ENCODE data around the gene ZBTB16.

The ZBTB16 gene

GRCh38 chr11:114250993-114251814 is 191.7 kb downstream of the ZBTB16 start:
- DNase-seq (ENCODE audit: low read depth in 1 of 2, low spot score in 1 of 2) = no peak
- H3K4me3 ChIP-seq (replicated peaks; ENCODE audit: insufficient read depth, low read length) = no peak overlapping the region
- H3K27ac ChIP-seq (replicated peaks) = no peak overlapping the region
- TF ChIP-seq, protein P1, sequence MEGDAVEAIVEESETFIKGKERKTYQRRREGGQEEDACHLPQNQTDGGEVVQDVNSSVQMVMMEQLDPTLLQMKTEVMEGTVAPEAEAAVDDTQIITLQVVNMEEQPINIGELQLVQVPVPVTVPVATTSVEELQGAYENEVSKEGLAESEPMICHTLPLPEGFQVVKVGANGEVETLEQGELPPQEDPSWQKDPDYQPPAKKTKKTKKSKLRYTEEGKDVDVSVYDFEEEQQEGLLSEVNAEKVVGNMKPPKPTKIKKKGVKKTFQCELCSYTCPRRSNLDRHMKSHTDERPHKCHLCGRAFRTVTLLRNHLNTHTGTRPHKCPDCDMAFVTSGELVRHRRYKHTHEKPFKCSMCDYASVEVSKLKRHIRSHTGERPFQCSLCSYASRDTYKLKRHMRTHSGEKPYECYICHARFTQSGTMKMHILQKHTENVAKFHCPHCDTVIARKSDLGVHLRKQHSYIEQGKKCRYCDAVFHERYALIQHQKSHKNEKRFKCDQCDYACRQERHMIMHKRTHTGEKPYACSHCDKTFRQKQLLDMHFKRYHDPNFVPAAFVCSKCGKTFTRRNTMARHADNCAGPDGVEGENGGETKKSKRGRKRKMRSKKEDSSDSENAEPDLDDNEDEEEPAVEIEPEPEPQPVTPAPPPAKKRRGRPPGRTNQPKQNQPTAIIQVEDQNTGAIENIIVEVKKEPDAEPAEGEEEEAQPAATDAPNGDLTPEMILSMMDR (IDR thresholded peaks at IDR 0.05; ENCODE audit: insufficient read depth, low read length) = no peak
- TF ChIP-seq, protein P2, sequence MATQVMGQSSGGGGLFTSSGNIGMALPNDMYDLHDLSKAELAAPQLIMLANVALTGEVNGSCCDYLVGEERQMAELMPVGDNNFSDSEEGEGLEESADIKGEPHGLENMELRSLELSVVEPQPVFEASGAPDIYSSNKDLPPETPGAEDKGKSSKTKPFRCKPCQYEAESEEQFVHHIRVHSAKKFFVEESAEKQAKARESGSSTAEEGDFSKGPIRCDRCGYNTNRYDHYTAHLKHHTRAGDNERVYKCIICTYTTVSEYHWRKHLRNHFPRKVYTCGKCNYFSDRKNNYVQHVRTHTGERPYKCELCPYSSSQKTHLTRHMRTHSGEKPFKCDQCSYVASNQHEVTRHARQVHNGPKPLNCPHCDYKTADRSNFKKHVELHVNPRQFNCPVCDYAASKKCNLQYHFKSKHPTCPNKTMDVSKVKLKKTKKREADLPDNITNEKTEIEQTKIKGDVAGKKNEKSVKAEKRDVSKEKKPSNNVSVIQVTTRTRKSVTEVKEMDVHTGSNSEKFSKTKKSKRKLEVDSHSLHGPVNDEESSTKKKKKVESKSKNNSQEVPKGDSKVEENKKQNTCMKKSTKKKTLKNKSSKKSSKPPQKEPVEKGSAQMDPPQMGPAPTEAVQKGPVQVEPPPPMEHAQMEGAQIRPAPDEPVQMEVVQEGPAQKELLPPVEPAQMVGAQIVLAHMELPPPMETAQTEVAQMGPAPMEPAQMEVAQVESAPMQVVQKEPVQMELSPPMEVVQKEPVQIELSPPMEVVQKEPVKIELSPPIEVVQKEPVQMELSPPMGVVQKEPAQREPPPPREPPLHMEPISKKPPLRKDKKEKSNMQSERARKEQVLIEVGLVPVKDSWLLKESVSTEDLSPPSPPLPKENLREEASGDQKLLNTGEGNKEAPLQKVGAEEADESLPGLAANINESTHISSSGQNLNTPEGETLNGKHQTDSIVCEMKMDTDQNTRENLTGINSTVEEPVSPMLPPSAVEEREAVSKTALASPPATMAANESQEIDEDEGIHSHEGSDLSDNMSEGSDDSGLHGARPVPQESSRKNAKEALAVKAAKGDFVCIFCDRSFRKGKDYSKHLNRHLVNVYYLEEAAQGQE (IDR thresholded peaks at IDR 0.05; ENCODE audit: insufficient replicate concordance, low read depth) = no peak
- no peak for TF ChIP-seq GABPA (IDR thresholded peaks at IDR 0.05; ENCODE audit: low read depth)
- TF ChIP-seq POLR2AphosphoS5 (IDR thresholded peaks at IDR 0.05; ENCODE audit: low read depth) = no peak
- no peak for TF ChIP-seq SPI1 (IDR thresholded peaks at IDR 0.05; ENCODE audit: borderline replicate concordance, low read depth)
- no peaks in the 10 kb centered on the region for H3K27me3 ChIP-seq (ENCODE audit: insufficient read depth, poor library complexity, severe bottlenecking)

DNA sequence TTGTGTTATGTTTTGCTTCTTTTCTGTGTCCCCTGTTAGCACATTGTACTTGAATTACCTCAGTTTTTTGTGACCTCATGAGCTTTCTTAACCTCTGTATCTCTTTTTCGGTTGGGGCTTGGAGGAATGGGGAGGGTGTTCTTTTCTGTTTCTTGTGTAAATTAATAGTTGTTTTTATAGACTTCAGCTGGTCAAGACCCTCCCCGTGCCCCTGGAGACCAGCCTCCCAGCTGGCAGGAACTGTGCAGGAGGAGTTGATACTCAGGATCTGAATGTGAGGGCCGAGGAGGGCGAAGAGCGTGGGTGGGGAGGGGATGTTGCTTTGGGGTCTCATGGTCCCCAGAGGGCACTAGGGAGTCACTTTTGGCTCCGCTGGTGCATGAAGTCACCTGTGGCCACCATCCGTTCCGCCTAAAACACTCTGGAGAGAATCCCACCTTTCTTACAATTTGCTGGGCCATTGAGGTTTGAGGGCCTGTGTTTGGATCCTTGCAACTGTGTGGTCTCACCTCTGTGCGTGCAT is 192.4 kb downstream of the ZBTB16 start:
- no peak for DNase-seq (ENCODE audit: low read depth in 1 of 2, low spot score in 1 of 2)
- TF ChIP-seq, protein P2 (IDR thresholded peaks at IDR 0.05; ENCODE audit: insufficient replicate concordance, low read depth) = no peak
- TF ChIP-seq POLR2AphosphoS5 (IDR thresholded peaks at IDR 0.05; ENCODE audit: low read depth) (no peak), GABPA (IDR thresholded peaks at IDR 0.05; ENCODE audit: low read depth) (no peak), SPI1 (IDR thresholded peaks at IDR 0.05; ENCODE audit: borderline replicate concordance, low read depth) (no peak)
- TF ChIP-seq, protein P1 (IDR thresholded peaks at IDR 0.05; ENCODE audit: insufficient read depth, low read length) = no peak
- H3K27ac ChIP-seq (replicated peaks) = no peak overlapping the region
- H3K4me3 ChIP-seq (replicated peaks; ENCODE audit: insufficient read depth, low read length) = no peak overlapping the region
- H3K27me3 ChIP-seq (ENCODE audit: insufficient read depth, poor library complexity, severe bottlenecking) = no peaks in the 10 kb centered on the region

DNA sequence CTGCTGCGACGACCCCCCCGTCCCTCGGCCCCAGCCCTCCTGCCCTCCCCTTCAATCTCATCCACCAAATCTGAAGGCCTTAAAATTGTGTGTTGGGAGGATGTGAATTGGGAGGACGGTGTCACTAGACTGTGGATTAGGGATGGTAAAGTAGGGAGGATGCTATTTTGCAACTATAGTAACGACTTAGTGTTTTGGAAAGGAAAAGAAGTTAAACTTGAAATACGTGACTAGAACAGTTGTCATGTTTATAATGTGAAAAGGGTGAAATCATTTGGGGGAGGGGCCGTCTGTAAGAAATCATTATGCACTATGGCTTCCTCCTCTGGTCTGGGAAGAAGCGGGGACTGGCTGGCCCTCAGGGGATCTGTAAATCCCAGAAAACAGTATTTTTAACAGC is 193.3 kb downstream of the ZBTB16 start:
- H3K27me3 ChIP-seq (ENCODE audit: insufficient read depth, poor library complexity, severe bottlenecking) = no peaks in the 10 kb centered on the region
- H3K27ac ChIP-seq (replicated peaks) = no peak overlapping the region
- no peak overlapping the region for H3K4me3 ChIP-seq (replicated peaks; ENCODE audit: insufficient read depth, low read length)
- TF ChIP-seq, protein P2 (IDR thresholded peaks at IDR 0.05; ENCODE audit: insufficient replicate concordance, low read depth) = no peak
- TF ChIP-seq GABPA (IDR thresholded peaks at IDR 0.05; ENCODE audit: low read depth) (no peak), SPI1 (IDR thresholded peaks at IDR 0.05; ENCODE audit: borderline replicate concordance, low read depth) (no peak), POLR2AphosphoS5 (IDR thresholded peaks at IDR 0.05; ENCODE audit: low read depth) (no peak)
- TF ChIP-seq, protein P1 (IDR thresholded peaks at IDR 0.05; ENCODE audit: insufficient read depth, low read length) = no peak
- no peak for DNase-seq (ENCODE audit: low read depth in 1 of 2, low spot score in 1 of 2)

Measured in HL-60 (cell line).